NT2/D1 (cell line): ENCODE data around the gene ARRB1.

Experiments used
- DNase-seq: peaks from one replicate; pipeline ENCODE4 v3.0.0-alpha.2; 2011; ENCODE audit warnings: low read depth, low spot score
- H3K27me3 ChIP-seq: 2 replicates; pipeline ENCODE4 v1.6.0; 2011; ENCODE audit warnings: mild to moderate bottlenecking; ENCODE audit not compliant: insufficient read length, insufficient read depth
- H3K36me3 ChIP-seq: 2 replicates; pipeline ENCODE4 v1.6.1; 2011; ENCODE audit warnings: mild to moderate bottlenecking, low read length, mixed read lengths; ENCODE audit not compliant: insufficient read depth, insufficient read length
- H3K4me1 ChIP-seq: 2 replicates; pipeline ENCODE4 v1.5.1; 2011; ENCODE audit not compliant: insufficient read depth, insufficient read length
- H3K4me3 ChIP-seq: 2 replicates; pipeline ENCODE4 v1.5.1; 2011; ENCODE audit warnings: low read depth; ENCODE audit not compliant: insufficient read length
- H3K9ac ChIP-seq: 2 replicates; pipeline ENCODE4 v1.6.0; 2011; ENCODE audit warnings: low read depth; ENCODE audit not compliant: insufficient read length
- H3K9me3 ChIP-seq: 2 replicates; pipeline ENCODE4 v1.5.1; 2011; ENCODE audit warnings: mild to moderate bottlenecking, low read length; ENCODE audit not compliant: insufficient read depth
- SUZ12 ChIP-seq: IDR thresholded peaks from 2 replicates; pipeline ENCODE4 v1.6.1; 2011; ENCODE audit not compliant: insufficient read length, insufficient read depth; ENCODE audit errors: extremely low read depth
- YY1 ChIP-seq: IDR thresholded peaks from 2 replicates; pipeline ENCODE4 v1.6.1; 2011; ENCODE audit not compliant: insufficient read length, insufficient read depth
- ZNF274 ChIP-seq: IDR thresholded peaks from 2 replicates; pipeline ENCODE4 v1.6.1; 2011; ENCODE audit warnings: mild to moderate bottlenecking, low read depth, low read length

Gene ARRB1

DNA sequence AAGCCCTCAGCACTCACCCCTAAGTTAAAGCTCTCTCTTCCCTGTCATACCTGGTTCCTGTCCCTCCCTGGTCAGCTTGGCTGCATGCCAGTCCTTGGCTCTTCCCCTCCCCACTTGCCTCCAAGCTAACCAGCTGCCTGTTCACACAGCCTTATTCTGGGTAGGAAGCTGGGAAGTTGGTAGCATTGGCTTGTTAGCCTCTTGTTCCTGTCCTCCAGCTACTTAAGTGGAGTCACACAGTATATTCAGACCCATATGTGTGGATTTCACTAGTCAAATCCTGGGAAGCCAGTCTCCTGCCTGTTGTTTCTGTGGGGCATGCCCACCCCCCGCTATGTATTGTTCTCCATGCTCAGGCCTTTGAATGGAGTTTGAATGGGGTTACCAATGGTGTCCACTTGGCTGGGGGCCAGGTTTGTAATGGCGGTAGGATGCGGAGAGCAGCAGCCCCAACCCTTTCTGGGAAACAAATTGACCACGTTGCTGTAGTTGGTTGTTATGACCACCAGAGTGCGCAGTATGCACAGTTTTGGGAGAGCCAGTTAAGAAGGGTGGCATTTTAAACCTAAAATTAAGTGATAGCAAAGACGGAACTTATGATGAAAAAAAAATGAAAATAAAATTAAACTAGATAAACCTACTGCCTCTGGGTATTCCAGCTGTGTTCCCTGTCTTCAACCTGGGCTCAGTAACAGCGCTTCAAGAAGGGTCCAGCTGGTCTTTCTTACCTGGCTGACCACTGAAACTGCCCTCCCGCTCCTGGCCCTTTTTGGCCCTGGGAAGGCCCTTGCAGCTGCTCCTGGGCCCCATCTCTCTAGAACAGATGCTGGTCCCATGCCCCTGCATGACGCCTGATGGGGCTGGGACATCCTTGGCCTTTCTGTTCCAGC, 37.2 kb upstream of the ARRB1 start:
- TF ChIP-seq ZNF274 (no peak), YY1 (no peak), SUZ12 (no peak)
- peaks cover 4% of the 10 kb centered on the region for H3K4me1 ChIP-seq
- no peaks in the 10 kb centered on the region for H3K27me3 ChIP-seq
- no peak overlapping the region for H3K9ac ChIP-seq
- no peak overlapping the region for H3K4me3 ChIP-seq
- H3K36me3 ChIP-seq = no peaks in the 10 kb centered on the region
- no peaks in the 10 kb centered on the region for H3K9me3 ChIP-seq
- DNase-seq = peak; percentile 84

DNA sequence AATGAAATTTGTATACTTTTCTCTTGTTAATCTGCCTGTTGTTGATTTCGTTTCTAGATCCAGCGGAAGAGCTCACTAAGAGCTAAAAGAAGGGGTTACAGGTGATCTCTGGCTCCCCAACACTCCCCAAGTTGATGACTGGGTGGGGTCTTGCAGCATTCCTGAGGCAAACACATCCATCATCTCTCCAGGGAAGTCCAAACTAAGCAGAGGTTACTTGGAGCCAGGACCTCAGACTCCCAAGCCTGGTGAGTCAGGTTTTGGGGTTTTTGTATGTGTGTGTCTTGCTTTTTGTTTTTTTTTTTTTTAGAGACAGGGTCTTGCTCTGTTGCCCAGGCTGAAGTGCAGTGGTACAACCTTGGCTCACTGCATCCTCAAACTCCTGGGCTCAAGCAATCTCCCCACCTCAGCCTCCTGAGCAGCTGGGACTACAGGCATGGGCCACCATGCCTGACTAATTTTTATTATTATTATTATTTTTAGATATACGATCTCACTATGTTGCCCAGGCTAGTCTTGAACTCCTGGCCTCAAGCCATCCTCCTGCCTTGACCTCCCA, 36.4 kb upstream of the ARRB1 start:
- DNase-seq = no peak
- Histone ChIP-seq H3K27me3 (no peaks in the 10 kb centered on the region), H3K4me1 (peaks cover 4% of the 10 kb centered on the region), H3K4me3 (no peak overlapping the region), H3K9ac (no peak overlapping the region), H3K36me3 (no peaks in the 10 kb centered on the region), H3K9me3 (no peaks in the 10 kb centered on the region)
- no peak for TF ChIP-seq YY1
- no peak for TF ChIP-seq SUZ12

DNA sequence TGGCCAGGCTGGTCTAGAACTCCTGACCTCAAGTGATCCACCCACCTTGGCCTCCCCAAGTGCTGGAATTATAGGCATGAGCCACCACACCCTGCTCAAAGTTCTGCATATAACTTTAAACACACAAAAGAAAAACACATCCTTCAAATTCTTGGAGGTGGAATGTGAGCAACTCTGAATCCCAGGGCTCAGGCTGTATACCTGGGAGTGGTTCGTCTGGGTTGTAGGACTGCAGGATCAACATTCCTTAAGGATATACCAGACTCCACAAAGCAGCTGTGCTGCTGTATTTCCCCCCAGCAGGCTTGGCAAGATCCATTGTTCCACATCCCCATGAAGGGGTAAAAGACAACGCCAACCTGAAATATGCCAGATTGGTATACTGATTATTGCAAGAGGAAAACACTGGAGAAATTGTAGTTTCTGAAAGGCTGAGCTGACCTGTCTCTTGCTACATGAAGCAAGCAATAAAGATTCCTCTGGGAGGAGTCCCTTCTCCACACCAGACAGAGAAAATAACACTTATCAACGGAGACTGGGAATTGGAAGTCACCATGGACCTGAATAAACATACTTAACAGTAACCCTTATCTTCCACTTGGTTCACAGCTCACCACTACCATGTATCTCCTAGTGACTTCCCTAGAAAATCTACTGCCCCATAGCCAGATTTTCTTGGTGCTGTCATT, 35.6 kb upstream of the ARRB1 start:
- no peak for TF ChIP-seq ZNF274
- no peak for TF ChIP-seq SUZ12
- TF ChIP-seq YY1 = no peak
- Histone ChIP-seq H3K4me3 (no peak overlapping the region), H3K4me1 (peaks cover 4% of the 10 kb centered on the region), H3K27me3 (no peaks in the 10 kb centered on the region), H3K9me3 (no peaks in the 10 kb centered on the region), H3K36me3 (no peaks in the 10 kb centered on the region), H3K9ac (no peak overlapping the region)
- DNase-seq = peak; percentile 46

DNA sequence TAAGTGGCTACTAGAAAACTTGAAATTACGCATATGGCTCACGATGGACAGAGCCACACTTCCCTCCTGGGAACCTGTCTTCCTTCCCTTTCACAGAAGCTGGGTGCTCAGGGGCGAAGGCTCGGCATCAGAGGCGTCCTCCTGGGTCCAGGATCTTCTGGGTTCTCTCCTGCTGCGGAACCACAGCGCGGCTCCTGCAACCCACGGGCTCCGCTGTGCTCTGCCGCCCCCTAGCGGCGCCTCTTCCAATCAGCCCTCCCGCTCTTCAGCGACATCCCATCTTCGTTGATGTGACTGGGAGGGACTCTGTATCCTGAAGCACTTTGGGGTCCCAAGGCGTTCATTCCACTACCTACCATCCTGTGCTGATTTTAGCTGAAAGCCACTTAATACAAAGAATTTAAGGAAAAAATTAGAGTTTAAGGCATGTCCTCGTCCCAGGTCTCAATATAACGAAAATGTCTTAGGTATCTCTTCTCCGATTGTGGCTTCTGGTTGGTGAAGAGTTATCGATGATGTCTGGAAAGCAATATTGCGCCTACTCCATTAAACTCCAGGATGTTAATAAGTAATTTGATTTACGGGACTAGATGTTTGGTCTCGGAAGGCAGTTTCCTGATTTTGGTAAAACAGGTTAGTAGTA, 33.1 kb upstream of the ARRB1 start:
- Histone ChIP-seq H3K9me3 (no peaks in the 10 kb centered on the region), H3K27me3 (no peaks in the 10 kb centered on the region), H3K4me1 (peaks cover 4% of the 10 kb centered on the region), H3K4me3 (no peak overlapping the region), H3K36me3 (no peaks in the 10 kb centered on the region), H3K9ac (no peak overlapping the region)
- peak; percentile 63 for DNase-seq
- TF ChIP-seq ZNF274 = no peak

DNA sequence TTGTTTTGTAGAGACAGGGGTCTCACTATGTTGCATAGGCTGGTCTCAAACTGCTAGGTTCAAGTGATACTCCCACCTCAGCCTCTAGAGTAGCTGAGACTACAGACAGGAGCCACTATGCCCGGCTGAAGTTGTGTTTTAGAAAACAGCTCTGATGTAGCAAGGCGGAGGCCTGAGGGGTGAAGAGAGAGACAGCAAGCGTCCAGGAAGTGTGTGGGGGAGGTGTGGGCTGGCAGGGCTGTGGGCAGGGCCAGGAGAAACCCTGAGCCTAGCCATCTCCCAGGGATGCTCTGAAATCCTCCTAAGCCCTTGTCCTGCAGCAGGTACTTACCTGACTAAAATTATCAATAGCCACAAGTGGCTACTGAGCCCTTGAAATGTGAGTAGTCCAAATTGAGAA, 31.8 kb upstream of the ARRB1 start:
- TF ChIP-seq YY1 (no peak), ZNF274 (no peak), SUZ12 (no peak)
- Histone ChIP-seq H3K27me3 (no peaks in the 10 kb centered on the region), H3K9ac (peak overlapping the region; percentile 32), H3K4me1 (no peaks in the 10 kb centered on the region), H3K36me3 (no peaks in the 10 kb centered on the region), H3K4me3 (no peak overlapping the region), H3K9me3 (no peaks in the 10 kb centered on the region)
- DNase-seq = peak; percentile 68

DNA sequence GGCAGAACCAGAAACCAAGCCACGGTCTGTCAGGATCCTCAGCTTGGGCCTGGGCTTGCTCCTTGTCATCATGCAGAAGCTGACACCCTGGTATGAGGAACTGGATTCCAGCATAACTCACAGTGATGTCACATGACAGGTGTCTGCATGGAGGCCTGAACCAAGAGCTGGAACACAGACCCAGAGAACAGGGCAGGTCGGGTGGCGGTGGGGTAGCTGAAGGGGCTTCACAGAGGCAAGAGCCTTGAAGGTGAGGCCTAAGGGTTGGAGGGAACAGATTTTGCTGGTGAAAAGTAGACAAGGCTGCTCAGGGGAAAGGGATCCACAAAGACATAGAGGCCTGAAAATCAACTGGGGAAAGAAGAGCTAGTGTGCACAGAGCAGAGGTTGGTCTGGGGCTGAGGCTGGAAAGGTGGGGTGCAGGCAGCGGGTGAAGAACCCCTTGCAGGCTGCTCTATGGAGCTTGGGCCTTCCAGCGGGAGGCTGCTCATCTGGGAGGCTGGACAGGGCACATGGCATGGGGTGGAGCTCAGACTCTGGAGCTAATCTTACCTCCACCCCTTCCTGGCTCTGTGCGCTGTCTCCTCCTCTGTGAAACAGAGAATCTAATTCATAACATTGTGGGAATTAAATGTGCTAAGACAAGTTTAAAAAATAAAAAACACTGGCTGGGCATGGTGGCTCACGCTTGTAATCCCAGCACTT, 29.4 kb upstream of the ARRB1 start:
- Histone ChIP-seq H3K27me3 (no peaks in the 10 kb centered on the region), H3K36me3 (no peaks in the 10 kb centered on the region), H3K4me3 (no peak overlapping the region), H3K9ac (no peak overlapping the region), H3K4me1 (no peaks in the 10 kb centered on the region), H3K9me3 (no peaks in the 10 kb centered on the region)
- TF ChIP-seq ZNF274 (no peak), SUZ12 (no peak), YY1 (no peak)
- DNase-seq = no peak
